ENCODE results near the gene LPXN.

Gene LPXN

DNA sequence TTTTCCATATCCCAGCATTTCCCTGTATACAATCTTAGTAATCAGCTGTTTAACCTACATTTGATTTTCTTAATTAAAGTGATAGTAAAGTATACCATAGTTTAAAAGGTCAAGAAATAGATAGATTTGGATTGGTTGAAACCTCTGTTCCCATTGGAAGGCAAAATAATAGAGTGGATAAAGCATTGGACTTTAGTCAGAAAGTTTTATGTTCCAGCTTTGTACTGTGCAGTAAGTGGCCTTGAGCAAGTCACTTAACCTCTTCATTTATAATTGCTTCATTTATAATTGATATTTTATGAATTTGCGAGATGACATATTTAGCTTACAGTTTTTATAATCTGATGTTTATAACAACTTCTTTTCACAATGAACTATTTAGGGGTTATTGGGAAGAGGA, 6.8 kb upstream of the LPXN start:
- DNase-seq (ENCODE audit: low read depth in 2 of 2) = no peak
- no peak overlapping the region for H3K4me3 ChIP-seq (replicated peaks in 1 of 2; ENCODE audit: low read depth in 2 of 2, low read length in 2 of 2)
- TF ChIP-seq, protein P1, sequence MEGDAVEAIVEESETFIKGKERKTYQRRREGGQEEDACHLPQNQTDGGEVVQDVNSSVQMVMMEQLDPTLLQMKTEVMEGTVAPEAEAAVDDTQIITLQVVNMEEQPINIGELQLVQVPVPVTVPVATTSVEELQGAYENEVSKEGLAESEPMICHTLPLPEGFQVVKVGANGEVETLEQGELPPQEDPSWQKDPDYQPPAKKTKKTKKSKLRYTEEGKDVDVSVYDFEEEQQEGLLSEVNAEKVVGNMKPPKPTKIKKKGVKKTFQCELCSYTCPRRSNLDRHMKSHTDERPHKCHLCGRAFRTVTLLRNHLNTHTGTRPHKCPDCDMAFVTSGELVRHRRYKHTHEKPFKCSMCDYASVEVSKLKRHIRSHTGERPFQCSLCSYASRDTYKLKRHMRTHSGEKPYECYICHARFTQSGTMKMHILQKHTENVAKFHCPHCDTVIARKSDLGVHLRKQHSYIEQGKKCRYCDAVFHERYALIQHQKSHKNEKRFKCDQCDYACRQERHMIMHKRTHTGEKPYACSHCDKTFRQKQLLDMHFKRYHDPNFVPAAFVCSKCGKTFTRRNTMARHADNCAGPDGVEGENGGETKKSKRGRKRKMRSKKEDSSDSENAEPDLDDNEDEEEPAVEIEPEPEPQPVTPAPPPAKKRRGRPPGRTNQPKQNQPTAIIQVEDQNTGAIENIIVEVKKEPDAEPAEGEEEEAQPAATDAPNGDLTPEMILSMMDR (IDR thresholded peaks at IDR 0.05; ENCODE audit: low read depth, low read length) = no peak

DNA sequence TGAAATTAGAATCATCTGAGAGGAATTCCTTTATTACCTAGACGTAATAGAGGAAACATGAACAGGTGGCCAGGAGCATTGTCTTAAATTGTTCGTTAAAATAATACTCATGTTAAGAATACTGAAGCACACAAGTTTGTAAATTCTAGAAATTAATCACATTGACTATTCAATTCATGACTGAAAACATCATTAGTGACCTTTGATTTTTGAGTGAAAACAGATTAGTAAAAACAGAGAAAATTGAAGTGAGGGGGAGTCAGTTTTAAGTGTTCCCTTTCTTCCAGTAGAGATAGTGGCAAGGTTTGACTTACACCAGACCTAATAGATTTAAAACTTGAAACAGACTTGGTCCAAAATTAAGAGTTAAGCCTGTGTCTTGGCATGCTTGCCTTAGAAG, 4.7 kb upstream of the LPXN start:
- DNase-seq (ENCODE audit: low read depth in 2 of 2) = no peak
- TF ChIP-seq, protein P1 (IDR thresholded peaks at IDR 0.05; ENCODE audit: low read depth, low read length) = no peak
- H3K4me3 ChIP-seq (replicated peaks in 1 of 2; ENCODE audit: low read depth in 2 of 2, low read length in 2 of 2) = peak overlapping the region; percentile 85 to 88

DNA sequence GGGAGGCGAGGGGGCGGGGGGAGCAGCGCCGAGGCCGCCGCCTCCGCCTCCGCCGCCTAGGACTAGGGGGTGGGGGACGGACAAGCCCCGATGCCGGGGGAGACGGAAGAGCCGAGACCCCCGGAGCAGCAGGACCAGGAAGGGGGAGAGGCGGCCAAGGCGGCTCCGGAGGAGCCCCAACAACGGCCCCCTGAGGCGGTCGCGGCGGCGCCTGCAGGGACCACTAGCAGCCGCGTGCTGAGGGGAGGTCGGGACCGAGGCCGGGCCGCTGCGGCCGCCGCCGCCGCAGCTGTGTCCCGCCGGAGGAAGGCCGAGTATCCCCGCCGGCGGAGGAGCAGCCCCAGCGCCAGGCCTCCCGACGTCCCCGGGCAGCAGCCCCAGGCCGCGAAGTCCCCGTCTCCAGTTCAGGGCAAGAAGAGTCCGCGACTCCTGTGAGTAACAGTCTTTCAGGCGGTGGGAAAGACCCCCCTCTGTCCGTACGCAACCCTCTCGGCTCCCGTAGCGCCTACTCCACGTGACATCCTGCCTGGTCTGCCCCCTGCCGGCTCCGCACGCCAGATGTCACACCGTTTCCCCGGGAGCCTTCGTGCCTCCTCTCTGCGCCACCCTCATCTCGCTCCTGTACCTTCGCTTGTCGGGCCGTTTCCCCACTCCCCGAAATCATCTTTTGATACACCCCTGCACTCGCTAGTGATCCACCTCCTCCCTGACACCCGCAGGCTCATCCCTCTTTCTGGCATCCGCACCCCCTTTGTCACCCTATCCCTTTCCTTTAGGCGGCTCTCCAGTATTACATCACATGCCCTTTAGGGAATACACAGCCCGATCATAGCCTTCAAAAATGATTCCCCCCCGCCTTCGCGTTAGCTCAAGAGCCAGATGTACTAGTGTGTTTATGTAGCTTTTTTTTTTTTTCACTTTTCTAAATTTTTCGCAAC, 3.8 kb upstream of the LPXN start:
- peak; percentile 93 to 94 for DNase-seq (ENCODE audit: low read depth in 2 of 2)
- TF ChIP-seq, protein P1 (IDR thresholded peaks at IDR 0.05; ENCODE audit: low read depth, low read length) = peak; percentile 71
- peak overlapping the region; percentile 85 to 88 for H3K4me3 ChIP-seq (replicated peaks in 1 of 2; ENCODE audit: low read depth in 2 of 2, low read length in 2 of 2)

DNA sequence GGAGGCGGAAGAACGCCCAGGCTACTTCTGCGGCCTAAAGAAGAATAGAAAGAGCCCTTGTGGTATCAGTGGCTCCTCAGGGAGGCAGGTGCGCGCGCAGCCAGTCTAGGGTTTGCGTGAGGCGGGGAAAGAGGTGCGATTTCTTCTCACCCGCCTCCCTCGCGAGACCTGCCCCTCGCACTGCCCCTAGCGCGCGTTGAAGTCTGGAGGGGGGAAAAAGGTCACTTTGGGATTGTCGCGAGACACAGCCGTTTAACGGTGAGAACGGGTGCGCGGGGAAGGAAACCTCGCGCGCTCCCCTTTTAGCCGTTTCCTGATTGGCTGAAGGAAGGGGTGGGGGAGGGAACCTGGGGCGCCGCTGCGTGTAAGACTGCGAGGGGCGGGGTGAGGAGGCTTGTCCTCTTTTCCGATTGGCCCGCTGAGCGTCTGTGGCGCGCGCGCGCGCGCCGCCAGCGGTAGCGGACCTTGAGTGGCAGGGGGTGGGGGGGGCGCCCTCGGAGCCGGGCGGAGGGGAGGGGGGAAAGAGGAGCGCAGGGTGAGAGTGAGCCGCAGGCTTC, 3.1 kb upstream of the LPXN start, which contains the start of gene ZFP91:
ZFP91 (plus strand) TSS at position 429 of the 557 bp plus-strand sequence. CDS start 219 bp downstream, outside the sequence.
- H3K4me3 ChIP-seq (replicated peaks in 1 of 2; ENCODE audit: low read depth in 2 of 2, low read length in 2 of 2) = peak within 1 kb of the TSS; percentile 85 to 95
- DNase-seq (ENCODE audit: low read depth in 2 of 2) = peak; percentile 99
- TF ChIP-seq, protein P1 (IDR thresholded peaks at IDR 0.05; ENCODE audit: low read depth, low read length) = no peak

DNA sequence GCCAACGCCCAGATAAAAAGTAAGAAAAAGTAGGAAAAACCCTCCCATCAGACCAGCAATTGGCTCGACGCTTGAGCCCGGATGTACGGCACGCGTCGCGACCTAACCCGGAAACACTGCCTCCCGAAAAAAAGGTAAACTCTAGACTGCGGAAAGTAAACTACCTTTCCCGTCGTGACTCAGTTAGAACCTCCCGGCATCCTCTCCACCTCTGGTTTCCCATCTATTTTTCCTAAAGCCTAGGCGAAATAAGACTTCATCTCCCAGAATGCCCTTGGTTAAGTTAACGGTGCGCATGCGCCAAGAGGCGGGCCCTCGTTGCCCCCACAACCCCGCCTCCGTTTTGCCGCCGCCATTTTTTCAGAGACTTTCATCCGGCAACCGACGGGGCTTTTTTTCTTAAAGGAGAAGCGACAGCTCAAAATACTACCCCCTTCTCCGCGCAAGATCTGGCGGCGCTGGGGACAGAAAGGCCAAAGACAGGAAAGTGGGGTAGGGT, 2.5 kb upstream of the LPXN start:
- peak; percentile 99 for DNase-seq (ENCODE audit: low read depth in 2 of 2)
- H3K4me3 ChIP-seq (replicated peaks in 1 of 2; ENCODE audit: low read depth in 2 of 2, low read length in 2 of 2) = peak overlapping the region; percentile 85 to 95
- TF ChIP-seq, protein P1 (IDR thresholded peaks at IDR 0.05; ENCODE audit: low read depth, low read length) = no peak

DNA sequence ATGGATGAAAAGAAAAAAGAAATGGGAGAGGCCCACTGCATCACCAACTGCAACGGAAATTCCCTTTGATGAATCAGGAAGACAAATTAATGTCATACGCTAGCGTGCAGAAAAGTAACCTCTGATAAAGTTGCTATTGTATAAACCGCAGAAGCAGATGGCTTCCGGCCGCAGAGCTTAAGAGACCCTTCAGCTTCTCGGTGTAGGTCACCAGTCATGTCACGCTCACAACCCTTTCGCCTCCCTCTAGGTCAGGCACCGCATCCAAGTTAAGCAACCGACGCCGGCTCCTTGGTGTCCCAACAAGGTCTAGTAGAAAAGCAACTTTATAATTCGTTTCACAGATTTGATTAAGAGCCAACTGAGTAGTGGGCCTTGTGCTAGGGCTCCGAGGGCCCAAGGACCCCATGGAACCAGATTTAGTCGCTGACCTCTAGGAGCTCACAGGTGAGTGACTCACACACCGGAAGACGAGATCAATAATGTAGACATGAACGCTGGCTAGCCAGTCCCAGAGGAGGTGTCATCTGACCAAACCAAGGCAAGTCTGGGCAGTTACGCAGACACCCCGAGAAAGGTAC, 2.0 kb upstream of the LPXN start:
- DNase-seq (ENCODE audit: low read depth in 2 of 2) = peak; percentile 74 to 96
- TF ChIP-seq, protein P1 (IDR thresholded peaks at IDR 0.05; ENCODE audit: low read depth, low read length) = no peak

More for the DNA sequence above, 2.0 kb upstream of the LPXN start:
- H3K4me3 ChIP-seq (replicated peaks in 1 of 2; ENCODE audit: low read depth in 2 of 2, low read length in 2 of 2) = peak overlapping the region; percentile 85 to 95
